WTC11 (cell line): ENCODE measurements around the gene FOXRED2. TPM values are rescaled to one million over a fixed set of nuclear protein-coding genes. Genes with fewer than 3 reads are reported as not detected.

Experiments
- ATAC-seq: fragments of 200-7000 bp; cut with Tn5 transposase; 2 replicates; pipeline ENCODE4 v1.10.0; 2021; ENCODE audit warnings: mild to moderate bottlenecking, moderate library complexity
- CTCF ChIA-PET: fragments of 300-600 bp; sonication (Branson Sonifier 250); formaldehyde crosslinking; loops from one replicate; lab custom pipeline; 2021; ENCODE audit warnings: antibody characterized with exemption; lab: Charles Lee
- POLR2A ChIA-PET: fragments of 350-600 bp; sonication (Branson Sonifier 250); formaldehyde crosslinking; loops from one replicate; lab custom pipeline; 2021; ENCODE audit warnings: antibody characterized with exemption; lab: Charles Lee
- DNase-seq: peaks from one replicate; pipeline ENCODE4 v3.0.0; 2021; ENCODE audit warnings: low spot score
- H3K27ac Mint-ChIP-seq: 2 replicates; pipeline ENCODE4 v1.8.0; 2021; ENCODE audit warnings: mixed read lengths
- H3K27me3 Mint-ChIP-seq: 2 replicates; pipeline ENCODE4 v1.8.0; 2021; ENCODE audit warnings: low read depth, mild to moderate bottlenecking, moderate library complexity, mixed read lengths
- H3K36me3 Mint-ChIP-seq: 2 replicates; pipeline ENCODE4 v1.8.0; 2021; ENCODE audit warnings: mixed read lengths
- H3K4me1 Mint-ChIP-seq: 2 replicates; pipeline ENCODE4 v1.8.0; 2022; ENCODE audit warnings: mixed read lengths
- H3K4me3 Mint-ChIP-seq: 2 replicates; pipeline ENCODE4 v1.8.0; 2021; ENCODE audit warnings: mild to moderate bottlenecking, moderate library complexity, mixed read lengths
- H3K9me3 Mint-ChIP-seq: 2 replicates; pipeline ENCODE4 v1.8.0; 2021; ENCODE audit warnings: mixed read lengths
- ATF1 ChIP-seq: sonication (generic); formaldehyde crosslinking; IDR thresholded peaks from 2 replicates; pipeline ENCODE4 v1.8.1; 2023; ENCODE audit warnings: mild to moderate bottlenecking, moderate library complexity, missing genetic modification reagents
- ATF3 ChIP-seq: sonication (generic); formaldehyde crosslinking; conservative IDR thresholded peaks from 2 replicates; pipeline ENCODE4 v1.8.1; 2022; ENCODE audit warnings: mild to moderate bottlenecking, missing genetic modification reagents
- ATF6 ChIP-seq: sonication (generic); formaldehyde crosslinking; IDR thresholded peaks from 2 replicates; pipeline ENCODE4 v1.8.1; 2023; ENCODE audit warnings: mild to moderate bottlenecking, missing genetic modification reagents
- CDX4 ChIP-seq: fragments of 250-450 bp; sonication (Bioruptor Pico); IDR thresholded peaks from 2 replicates; pipeline ENCODE4 v1.9.0; 2021; ENCODE audit warnings: moderate library complexity, mild to moderate bottlenecking, inconsistent platforms, borderline replicate concordance
- CREM ChIP-seq: sonication (generic); formaldehyde crosslinking; IDR thresholded peaks from 2 replicates; pipeline ENCODE4 v1.8.1; 2022; ENCODE audit warnings: mild to moderate bottlenecking, missing genetic modification reagents, moderate library complexity
- E2F4 ChIP-seq: sonication (generic); formaldehyde crosslinking; IDR thresholded peaks from 2 replicates; pipeline ENCODE4 v1.8.1; 2022; ENCODE audit warnings: low read depth, mild to moderate bottlenecking, moderate library complexity, missing genetic modification reagents, borderline replicate concordance
- E2F5 ChIP-seq: sonication (generic); formaldehyde crosslinking; IDR thresholded peaks from 2 replicates; pipeline ENCODE4 v1.8.1; 2022; ENCODE audit warnings: mild to moderate bottlenecking, moderate library complexity, missing genetic modification reagents
- ERG ChIP-seq: fragments of 250-450 bp; sonication (Bioruptor Pico); IDR thresholded peaks from 2 replicates; pipeline ENCODE4 v1.8.0; 2021; ENCODE audit warnings: mild to moderate bottlenecking
- HMGXB4 ChIP-seq: sonication (generic); formaldehyde crosslinking; IDR thresholded peaks from 2 replicates; pipeline ENCODE4 v1.8.1; 2023; ENCODE audit warnings: mild to moderate bottlenecking, moderate library complexity, missing genetic modification reagents
- IRF1 ChIP-seq: sonication (generic); formaldehyde crosslinking; IDR thresholded peaks from 2 replicates; pipeline ENCODE4 v1.8.0; 2023; ENCODE audit warnings: missing genetic modification reagents
- MAX ChIP-seq: sonication (generic); formaldehyde crosslinking; IDR thresholded peaks from 2 replicates; pipeline ENCODE4 v1.8.0; 2022; ENCODE audit warnings: mild to moderate bottlenecking, missing genetic modification reagents
- MXD4 ChIP-seq: fragments of 250-450 bp; sonication (Bioruptor Pico); IDR thresholded peaks from 2 replicates; pipeline ENCODE4 v1.8.0; 2021; ENCODE audit warnings: mild to moderate bottlenecking, moderate library complexity, borderline replicate concordance
- NFE2L1 ChIP-seq: sonication (generic); formaldehyde crosslinking; IDR thresholded peaks from 2 replicates; pipeline ENCODE4 v1.8.1; 2023; ENCODE audit warnings: missing genetic modification reagents
- NR2C2 ChIP-seq: sonication (generic); formaldehyde crosslinking; IDR thresholded peaks from 2 replicates; pipeline ENCODE4 v1.8.0; 2022; ENCODE audit warnings: mild to moderate bottlenecking, missing genetic modification reagents
- NR3C1 ChIP-seq: sonication (generic); formaldehyde crosslinking; conservative IDR thresholded peaks from 2 replicates; pipeline ENCODE4 v1.8.1; 2023; ENCODE audit warnings: low read depth, mild to moderate bottlenecking, missing genetic modification reagents
- PRRX2 ChIP-seq: fragments of 250-450 bp; sonication (Bioruptor Pico); IDR thresholded peaks from 2 replicates; pipeline ENCODE4 v1.8.0; 2021; ENCODE audit warnings: mild to moderate bottlenecking
- RELA ChIP-seq: sonication (generic); formaldehyde crosslinking; IDR thresholded peaks from 2 replicates; pipeline ENCODE4 v1.8.1; 2022; ENCODE audit warnings: missing genetic modification reagents, mild to moderate bottlenecking, borderline replicate concordance
- TCF7 ChIP-seq: sonication (generic); formaldehyde crosslinking; IDR thresholded peaks from 2 replicates; pipeline ENCODE4 v1.8.0; 2022; ENCODE audit warnings: mild to moderate bottlenecking, low read depth, missing genetic modification reagents, moderate library complexity
- USF1 ChIP-seq: sonication (generic); formaldehyde crosslinking; IDR thresholded peaks from 2 replicates; pipeline ENCODE4 v1.8.0; 2022; ENCODE audit warnings: mild to moderate bottlenecking, missing genetic modification reagents
- ZNF138 ChIP-seq: sonication (generic); formaldehyde crosslinking; conservative IDR thresholded peaks from 2 replicates; pipeline ENCODE4 v1.8.1; 2022; ENCODE audit warnings: mild to moderate bottlenecking, moderate library complexity, missing genetic modification reagents
- ZNF423 ChIP-seq: fragments of 250-450 bp; sonication (Bioruptor Pico); IDR thresholded peaks from 2 replicates; pipeline ENCODE4 v2.1.2; 2022; ENCODE audit warnings: mild to moderate bottlenecking, moderate library complexity
- ZNF671 ChIP-seq: fragments of 250-450 bp; sonication (Bioruptor Pico); IDR thresholded peaks from 2 replicates; pipeline ENCODE4 v1.8.0; 2021; ENCODE audit warnings: mild to moderate bottlenecking
- ZSCAN18 ChIP-seq: fragments of 250-450 bp; sonication (Bioruptor Pico); IDR thresholded peaks from 2 replicates; pipeline ENCODE4 v2.1.2; 2022; ENCODE audit warnings: mild to moderate bottlenecking, moderate library complexity
- total RNA-seq: library from RNA; stranded (reverse); gene quantifications from 3 replicates; pipeline ENCODE4 v1.2.3, GENCODE V29; 2021

FOXRED2 gene
- total RNA-seq, 1 experiment from 2014 or later: 20.1 TPM

GRCh38 chr22:36507518-36508010 is 724 bp upstream of the FOXRED2 start:
- Mint-ChIP-seq H3K4me3 (peak overlapping the region; percentile 50), H3K9me3 (peaks cover 5% of the 10 kb centered on the region), H3K36me3 (peaks cover 47% of the 10 kb centered on the region), H3K4me1 (peaks cover 4% of the 10 kb centered on the region; the same call in 1 of the 2 replicates), H3K27ac (no peak overlapping the region; the same call in 1 of the 2 replicates), H3K27me3 (peaks cover 19% of the 10 kb centered on the region)
- no peak for TF ChIP-seq ERG (CRISPR knock-in tag)
- no peak for TF ChIP-seq NFE2L1 (CRISPR knock-in tag)
- no peak for TF ChIP-seq HMGXB4
- no peak for TF ChIP-seq IRF1 (CRISPR knock-in tag)
- no peak for TF ChIP-seq ATF1 (CRISPR knock-in tag)
- TF ChIP-seq CREM: no peak
- no peak for TF ChIP-seq NR2C2
- no peak for TF ChIP-seq NR3C1 (CRISPR knock-in tag)
- TF ChIP-seq ZNF423 (CRISPR knock-in tag): no peak
- TF ChIP-seq MAX (CRISPR knock-in tag): no peak
- no peak for TF ChIP-seq TCF7 (CRISPR knock-in tag)
- TF ChIP-seq PRRX2: no peak
- no peak for TF ChIP-seq CDX4 (CRISPR knock-in tag)
- no peak for TF ChIP-seq RELA
- TF ChIP-seq ATF3 (CRISPR knock-in tag): no peak
- no peak for DNase-seq
- no peak for ATAC-seq
- ChIA-PET POLR2A (interaction anchor here (0.6 to 1.3 kb wide), 3 partner anchors 22 to 53 kb away, joined by 3 to 4 read pairs (median 4); partner anchors contain the start of genes EIF3D and TXN2), CTCF (interaction anchor here (0.8 to 1.4 kb wide), 4 partner anchors 21 to 221 kb away, joined by 3 to 4 read pairs (median 4); no protein-coding TSS in a partner anchor)

- no peak for ATAC-seq
- CTCF ChIA-PET: interaction anchor here (1.0 to 1.5 kb wide), 2 partner anchors 20 to 228 kb away, joined by 3 to 8 read pairs; no protein-coding TSS in a partner anchor
- H3K4me1 Mint-ChIP-seq: peaks cover 4% of the 10 kb centered on the region; the same call in 1 of the 2 replicates
- H3K4me3 Mint-ChIP-seq: peak overlapping the region; percentile 52
- TF ChIP-seq ATF6: no peak
- TF ChIP-seq ZNF671 (CRISPR knock-in tag): no peak
- no peak for TF ChIP-seq ZSCAN18 (CRISPR knock-in tag)
- no peak for TF ChIP-seq E2F5 (CRISPR knock-in tag)
- TF ChIP-seq MXD4 (CRISPR knock-in tag): no peak
- TF ChIP-seq USF1 (CRISPR knock-in tag): no peak
- no peak for TF ChIP-seq ZNF138 (CRISPR knock-in tag)
- TF ChIP-seq E2F4 (CRISPR knock-in tag): no peak
- TF ChIP-seq PRRX2: no peak
- H3K9me3 Mint-ChIP-seq: peaks cover 5% of the 10 kb centered on the region
- POLR2A ChIA-PET: interaction anchor here (0.5 to 1.2 kb wide), 3 partner anchors 24 to 65 kb away, joined by 3 to 5 read pairs (median 4); partner anchors contain the start of gene TXN2
- DNase-seq: no peak
- no peak overlapping the region for H3K27ac Mint-ChIP-seq
- H3K36me3 Mint-ChIP-seq: peaks cover 34% of the 10 kb centered on the region
- peaks cover 19% of the 10 kb centered on the region for H3K27me3 Mint-ChIP-seq
These were observed 723 bp downstream of the FOXRED2 start for GRCh38 chr22:36505998-36506635.
